HUES48 (cell line): ENCODE measurements around the gene MBOAT2.

Experiments
- H3K27ac ChIP-seq: one replicate; pipeline ENCODE4 v1.7.0; 2013; ENCODE audit warnings: low read depth, low read length, inconsistent platforms
- H3K27me3 ChIP-seq: 2 replicates; pipeline ENCODE4 v1.6.1; 2013; ENCODE audit warnings: mild to moderate bottlenecking, low read length; ENCODE audit not compliant: control insufficient read depth, insufficient read depth
- H3K36me3 ChIP-seq: 2 replicates; pipeline ENCODE4 v1.6.1; 2013; ENCODE audit warnings: low read length; ENCODE audit not compliant: control insufficient read depth, insufficient read depth
- H3K4me1 ChIP-seq: 2 replicates; pipeline ENCODE4 v1.6.1; 2013; ENCODE audit warnings: mild to moderate bottlenecking, low read length; ENCODE audit not compliant: control insufficient read depth, insufficient read depth
- H3K4me3 ChIP-seq: 2 replicates; pipeline ENCODE4 v1.5.1; 2013; ENCODE audit warnings: mild to moderate bottlenecking, low read depth, low read length
- H3K9ac ChIP-seq: 2 replicates; pipeline ENCODE4 v1.6.1; 2013; ENCODE audit warnings: mild to moderate bottlenecking, low read depth, low read length, moderate library complexity
- H3K9me3 ChIP-seq: 2 replicates; pipeline ENCODE4 v1.6.1; 2013; ENCODE audit warnings: low read length; ENCODE audit not compliant: control insufficient read depth, insufficient read depth

The MBOAT2 gene

GRCh38 chr2:8841932-8842331 is 161.6 kb downstream of the MBOAT2 start:
- Histone ChIP-seq H3K4me3 (no peak overlapping the region), H3K27me3 (no peaks in the 10 kb centered on the region), H3K27ac (no peak overlapping the region), H3K9me3 (no peaks in the 10 kb centered on the region), H3K4me1 (no peaks in the 10 kb centered on the region), H3K9ac (no peak overlapping the region), H3K36me3 (no peaks in the 10 kb centered on the region)

- no peaks in the 10 kb centered on the region for H3K36me3 ChIP-seq
- H3K4me1 ChIP-seq = no peaks in the 10 kb centered on the region
- H3K4me3 ChIP-seq = no peak overlapping the region
- no peak overlapping the region for H3K27ac ChIP-seq
- no peaks in the 10 kb centered on the region for H3K27me3 ChIP-seq
- no peaks in the 10 kb centered on the region for H3K9me3 ChIP-seq
- H3K9ac ChIP-seq = no peak overlapping the region
Observed at GRCh38 chr2:8840475-8841091, 162.9 kb downstream of the MBOAT2 start.

GRCh38 chr2:8839189-8839965 is 164.1 kb downstream of the MBOAT2 start:
- H3K27ac ChIP-seq = no peak overlapping the region
- H3K9me3 ChIP-seq = no peaks in the 10 kb centered on the region
- H3K27me3 ChIP-seq = no peaks in the 10 kb centered on the region
- H3K9ac ChIP-seq = no peak overlapping the region
- no peaks in the 10 kb centered on the region for H3K36me3 ChIP-seq
- no peak overlapping the region for H3K4me3 ChIP-seq
- H3K4me1 ChIP-seq = no peaks in the 10 kb centered on the region

- Histone ChIP-seq H3K9ac (no peak overlapping the region), H3K27me3 (no peaks in the 10 kb centered on the region), H3K4me3 (peak overlapping the region; percentile 94), H3K36me3 (no peaks in the 10 kb centered on the region), H3K9me3 (no peaks in the 10 kb centered on the region), H3K27ac (no peak overlapping the region), H3K4me1 (no peaks in the 10 kb centered on the region)
Observed at GRCh38 chr2:8837795-8838140, 165.7 kb downstream of the MBOAT2 start.

GRCh38 chr2:8836971-8837794 is 166.3 kb downstream of the MBOAT2 start, which contains the start of gene KIDINS220:
Gene KIDINS220, minus strand, starts transcription at chr2:8837613. Its CDS starts 10,520 bp downstream, at chr2:8827093.
- no peaks in the 10 kb centered on the region for H3K27me3 ChIP-seq
- peak within 1 kb of the TSS; percentile 10 for H3K27ac ChIP-seq
- no peaks in the 10 kb centered on the region for H3K4me1 ChIP-seq
- H3K4me3 ChIP-seq = peak within 1 kb of the TSS; percentile 94
- peak within 1 kb of the TSS; percentile 65 for H3K9ac ChIP-seq
- no peaks in the 10 kb centered on the region for H3K36me3 ChIP-seq
- no peaks in the 10 kb centered on the region for H3K9me3 ChIP-seq

GRCh38 chr2:8835279-8835678 is 168.2 kb downstream of the MBOAT2 start:
- no peaks in the 10 kb centered on the region; the same call in 1 of the 2 replicates for H3K4me1 ChIP-seq
- no peak overlapping the region for H3K4me3 ChIP-seq
- H3K9ac ChIP-seq = no peak overlapping the region
- H3K27me3 ChIP-seq = no peaks in the 10 kb centered on the region
- no peak overlapping the region for H3K27ac ChIP-seq
- H3K9me3 ChIP-seq = no peaks in the 10 kb centered on the region
- no peaks in the 10 kb centered on the region for H3K36me3 ChIP-seq

- Histone ChIP-seq H3K27me3 (no peaks in the 10 kb centered on the region), H3K36me3 (no peaks in the 10 kb centered on the region), H3K9ac (no peak overlapping the region)
Observed at GRCh38 chr2:8833853-8834252, 169.6 kb downstream of the MBOAT2 start.

GRCh38 chr2:8831516-8831915 is 172.0 kb downstream of the MBOAT2 start:
- no peaks in the 10 kb centered on the region; the same call in 1 of the 2 replicates for H3K4me1 ChIP-seq
- no peak overlapping the region for H3K4me3 ChIP-seq
- no peaks in the 10 kb centered on the region for H3K36me3 ChIP-seq
- H3K27me3 ChIP-seq = no peaks in the 10 kb centered on the region
- H3K9me3 ChIP-seq = no peaks in the 10 kb centered on the region
- H3K27ac ChIP-seq = no peak overlapping the region
- H3K9ac ChIP-seq = no peak overlapping the region

More at GRCh38 chr2:8833853-8834252, 169.6 kb downstream of the MBOAT2 start:
- H3K4me3 ChIP-seq = no peak overlapping the region
- no peaks in the 10 kb centered on the region for H3K9me3 ChIP-seq
- no peak overlapping the region for H3K27ac ChIP-seq
- no peaks in the 10 kb centered on the region; the same call in 1 of the 2 replicates for H3K4me1 ChIP-seq

- H3K27ac ChIP-seq = no peak overlapping the region
- no peaks in the 10 kb centered on the region for H3K27me3 ChIP-seq
- H3K9me3 ChIP-seq = no peaks in the 10 kb centered on the region
- H3K4me1 ChIP-seq = no peaks in the 10 kb centered on the region; the same call in 1 of the 2 replicates
- no peak overlapping the region for H3K9ac ChIP-seq
- peaks cover 6% of the 10 kb centered on the region; the same call in 1 of the 2 replicates for H3K36me3 ChIP-seq
- H3K4me3 ChIP-seq = no peak overlapping the region
Observed at GRCh38 chr2:8827729-8828128, 175.8 kb downstream of the MBOAT2 start.

- Histone ChIP-seq H3K4me1 (no peaks in the 10 kb centered on the region), H3K9ac (no peak overlapping the region), H3K9me3 (no peaks in the 10 kb centered on the region), H3K27ac (no peak overlapping the region), H3K27me3 (no peaks in the 10 kb centered on the region), H3K4me3 (no peak overlapping the region), H3K36me3 (peaks cover 10% of the 10 kb centered on the region; the same call in 1 of the 2 replicates)
Observed at GRCh38 chr2:8822218-8822617, 181.3 kb downstream of the MBOAT2 start.
